HG03064 (cell line): ENCODE data around the gene TLN1.

Source experiments
- ATAC-seq: cut with Tn5 transposase; IDR thresholded peaks from one replicate; pipeline ENCODE4 v1.9.1; 2021; ENCODE audit warnings: low read depth; ENCODE audit not compliant: unreplicated experiment

TLN1 gene, protein sequence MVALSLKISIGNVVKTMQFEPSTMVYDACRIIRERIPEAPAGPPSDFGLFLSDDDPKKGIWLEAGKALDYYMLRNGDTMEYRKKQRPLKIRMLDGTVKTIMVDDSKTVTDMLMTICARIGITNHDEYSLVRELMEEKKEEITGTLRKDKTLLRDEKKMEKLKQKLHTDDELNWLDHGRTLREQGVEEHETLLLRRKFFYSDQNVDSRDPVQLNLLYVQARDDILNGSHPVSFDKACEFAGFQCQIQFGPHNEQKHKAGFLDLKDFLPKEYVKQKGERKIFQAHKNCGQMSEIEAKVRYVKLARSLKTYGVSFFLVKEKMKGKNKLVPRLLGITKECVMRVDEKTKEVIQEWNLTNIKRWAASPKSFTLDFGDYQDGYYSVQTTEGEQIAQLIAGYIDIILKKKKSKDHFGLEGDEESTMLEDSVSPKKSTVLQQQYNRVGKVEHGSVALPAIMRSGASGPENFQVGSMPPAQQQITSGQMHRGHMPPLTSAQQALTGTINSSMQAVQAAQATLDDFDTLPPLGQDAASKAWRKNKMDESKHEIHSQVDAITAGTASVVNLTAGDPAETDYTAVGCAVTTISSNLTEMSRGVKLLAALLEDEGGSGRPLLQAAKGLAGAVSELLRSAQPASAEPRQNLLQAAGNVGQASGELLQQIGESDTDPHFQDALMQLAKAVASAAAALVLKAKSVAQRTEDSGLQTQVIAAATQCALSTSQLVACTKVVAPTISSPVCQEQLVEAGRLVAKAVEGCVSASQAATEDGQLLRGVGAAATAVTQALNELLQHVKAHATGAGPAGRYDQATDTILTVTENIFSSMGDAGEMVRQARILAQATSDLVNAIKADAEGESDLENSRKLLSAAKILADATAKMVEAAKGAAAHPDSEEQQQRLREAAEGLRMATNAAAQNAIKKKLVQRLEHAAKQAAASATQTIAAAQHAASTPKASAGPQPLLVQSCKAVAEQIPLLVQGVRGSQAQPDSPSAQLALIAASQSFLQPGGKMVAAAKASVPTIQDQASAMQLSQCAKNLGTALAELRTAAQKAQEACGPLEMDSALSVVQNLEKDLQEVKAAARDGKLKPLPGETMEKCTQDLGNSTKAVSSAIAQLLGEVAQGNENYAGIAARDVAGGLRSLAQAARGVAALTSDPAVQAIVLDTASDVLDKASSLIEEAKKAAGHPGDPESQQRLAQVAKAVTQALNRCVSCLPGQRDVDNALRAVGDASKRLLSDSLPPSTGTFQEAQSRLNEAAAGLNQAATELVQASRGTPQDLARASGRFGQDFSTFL (N-terminal part only)

GRCh38 chr9:35732185-35732799 lies at the start of gene TLN1, which contains the start of gene CREB3:
Gene TLN1 (minus strand): TSS chr9:35732195. CDS start chr9:35725694, 6,501 bp downstream.
Gene CREB3 (plus strand): TSS chr9:35732666. CDS start chr9:35732773, 107 bp downstream.
- peak; percentile 82 for ATAC-seq

DNA sequence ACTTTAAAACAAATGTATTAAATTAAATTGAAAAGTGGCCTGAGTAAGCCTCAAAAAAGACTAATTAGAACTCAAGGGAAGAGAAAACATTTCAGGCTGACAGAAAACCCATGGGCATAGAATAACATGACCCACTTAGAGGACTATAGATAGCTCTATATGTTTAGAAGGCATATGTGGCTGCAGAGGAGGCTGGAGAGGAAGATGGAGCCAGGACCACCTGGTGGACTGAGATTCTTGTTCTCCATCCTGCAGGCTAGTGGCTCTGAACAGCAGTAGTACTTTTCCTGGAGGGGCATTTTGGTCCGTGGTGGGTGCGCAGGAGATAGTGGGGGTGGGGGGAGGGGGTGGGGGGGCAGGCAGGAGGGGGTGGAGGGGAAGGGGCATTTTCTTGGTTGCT lies 49.1 kb upstream of the TLN1 start:
- ATAC-seq, result no peak

- ATAC-seq, result no peak
Observed at GRCh38 chr9:35778496-35778895, 46.5 kb upstream of the TLN1 start.

- no peak for ATAC-seq
Observed at GRCh38 chr9:35776018-35776417, 44.0 kb upstream of the TLN1 start.

GRCh38 chr9:35774907-35775635 lies 43.1 kb upstream of the TLN1 start:
- no peak for ATAC-seq

DNA sequence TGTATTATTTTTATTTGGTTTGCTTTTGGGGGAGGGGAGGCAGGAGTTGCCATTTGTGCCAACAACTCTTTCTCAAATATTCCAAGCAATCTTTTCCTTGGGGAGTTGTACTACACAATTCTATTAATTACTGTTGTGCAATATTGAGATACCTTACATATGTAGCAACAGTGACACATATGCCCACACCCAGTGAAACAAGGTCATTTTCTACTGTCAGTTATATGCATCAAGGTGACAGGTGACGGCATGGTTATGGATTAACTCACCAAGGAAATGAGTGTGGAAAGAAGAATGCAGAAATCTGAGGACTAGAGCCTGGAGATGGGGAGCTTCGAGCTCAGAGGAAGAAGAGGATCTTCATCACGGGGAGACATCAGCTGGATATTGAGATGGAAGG lies 39.9 kb upstream of the TLN1 start:
- ATAC-seq, result no peak

- no peak for ATAC-seq
Observed at GRCh38 chr9:35771534-35771933, 39.5 kb upstream of the TLN1 start.

DNA sequence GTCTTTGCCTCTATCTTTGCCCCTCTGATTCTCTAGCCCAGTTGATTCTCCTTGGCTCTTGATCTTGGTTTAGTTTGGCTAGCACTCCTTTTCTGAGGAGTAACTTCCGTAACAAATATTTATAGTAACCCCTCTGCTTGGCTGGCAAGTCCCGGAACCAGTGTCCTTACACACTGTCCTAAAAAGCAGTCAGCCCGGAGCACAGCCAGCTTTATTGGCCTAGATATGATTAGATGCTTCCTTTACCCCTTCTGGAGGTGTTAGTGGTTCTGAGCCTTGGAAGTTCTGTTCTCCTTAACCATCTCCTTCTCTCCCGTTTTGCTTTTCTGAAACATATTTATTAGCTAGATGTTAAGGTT lies 39.1 kb upstream of the TLN1 start:
- ATAC-seq, result no peak

GRCh38 chr9:35769763-35770162 lies 37.8 kb upstream of the TLN1 start:
- no peak for ATAC-seq

- no peak for ATAC-seq
Observed at GRCh38 chr9:35767458-35767857, 35.5 kb upstream of the TLN1 start.

- ATAC-seq, result no peak
Observed at GRCh38 chr9:35766997-35767396, 35.0 kb upstream of the TLN1 start.

GRCh38 chr9:35763803-35764202 lies 31.8 kb upstream of the TLN1 start:
- no peak for ATAC-seq

DNA sequence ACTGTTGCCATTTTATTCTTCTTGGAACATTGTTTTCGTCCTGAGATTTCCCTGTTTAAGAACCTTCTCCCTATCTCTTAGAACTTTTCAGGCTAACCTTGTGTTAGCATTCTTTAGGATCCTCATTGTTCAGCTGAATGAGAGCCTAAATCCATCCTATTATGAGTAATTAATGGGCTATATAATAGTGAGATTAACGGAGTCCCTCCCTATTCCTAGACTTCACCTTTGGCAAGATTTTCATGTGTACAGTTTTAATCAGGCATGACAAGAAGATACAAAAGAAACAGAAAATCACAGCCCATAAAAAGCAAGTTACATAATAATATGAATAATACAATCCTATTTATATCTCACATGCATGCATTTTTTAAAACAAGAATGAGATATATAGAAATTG lies 31.2 kb upstream of the TLN1 start:
- ATAC-seq, result no peak

DNA sequence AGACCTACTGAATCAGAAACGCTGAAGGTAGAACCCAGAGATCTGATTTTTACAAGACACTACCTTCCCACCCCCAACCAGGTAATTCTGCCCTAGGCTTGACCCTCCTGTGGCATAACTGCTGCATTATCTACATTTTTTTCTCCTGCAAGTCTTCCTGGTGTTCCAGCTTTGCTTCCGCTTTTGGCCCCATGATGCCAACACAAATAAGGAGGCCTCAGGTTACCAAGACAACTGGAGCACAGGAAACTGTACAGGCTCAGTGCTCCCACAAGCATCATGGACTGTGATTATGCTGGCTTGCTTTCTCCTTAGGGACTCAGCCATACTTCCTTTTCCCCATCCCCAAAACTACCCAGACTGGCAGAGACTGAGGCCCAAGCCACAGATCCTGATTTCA lies 28.7 kb upstream of the TLN1 start:
- ATAC-seq, result no peak

DNA sequence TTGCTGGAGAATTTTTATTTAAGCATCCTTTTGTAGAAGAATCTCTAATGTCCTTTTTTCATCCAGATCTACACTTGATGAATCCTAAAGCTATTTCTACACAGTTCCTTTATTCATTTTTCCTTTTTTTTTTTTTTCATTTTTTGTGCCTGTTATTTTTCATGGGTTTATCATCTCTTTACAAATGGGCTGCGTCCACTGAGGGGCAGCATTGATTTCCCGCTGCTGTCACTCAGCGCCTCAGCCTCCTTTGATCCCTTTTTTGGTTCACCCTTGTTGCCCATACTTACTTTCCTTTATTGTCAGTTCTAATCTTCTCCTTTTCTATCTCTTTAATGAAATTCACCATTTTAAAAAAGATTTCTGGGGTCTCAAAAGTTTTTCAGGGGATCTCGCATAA lies 27.8 kb upstream of the TLN1 start:
- no peak for ATAC-seq

DNA sequence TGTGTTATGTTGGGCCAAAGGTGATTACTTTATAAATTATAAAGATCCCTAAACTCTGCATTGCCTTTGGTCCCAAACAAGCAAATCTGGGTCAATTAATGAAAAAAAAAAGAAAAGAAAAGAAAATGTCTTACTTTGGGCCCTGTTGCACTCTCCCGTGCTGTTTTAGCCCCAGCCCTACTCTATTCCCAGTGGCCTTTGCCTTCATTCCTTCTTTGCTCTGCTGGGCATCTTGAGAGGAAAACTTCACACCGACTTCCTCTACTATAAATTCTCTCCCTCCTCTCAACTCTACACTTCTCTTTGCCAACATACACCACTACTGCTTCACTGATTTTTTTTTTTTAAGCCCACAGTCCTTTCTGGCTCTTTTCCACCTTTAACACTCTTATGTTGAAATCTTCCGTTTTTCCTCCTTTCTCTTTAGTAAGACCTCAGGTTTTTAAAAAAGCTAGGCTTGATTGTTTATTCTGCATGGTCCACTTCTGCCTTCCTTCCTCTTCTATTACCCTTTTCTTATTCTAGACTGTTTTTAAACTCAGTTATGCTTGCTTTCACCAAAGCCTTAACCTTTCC lies 26.6 kb upstream of the TLN1 start:
- no peak for ATAC-seq

DNA sequence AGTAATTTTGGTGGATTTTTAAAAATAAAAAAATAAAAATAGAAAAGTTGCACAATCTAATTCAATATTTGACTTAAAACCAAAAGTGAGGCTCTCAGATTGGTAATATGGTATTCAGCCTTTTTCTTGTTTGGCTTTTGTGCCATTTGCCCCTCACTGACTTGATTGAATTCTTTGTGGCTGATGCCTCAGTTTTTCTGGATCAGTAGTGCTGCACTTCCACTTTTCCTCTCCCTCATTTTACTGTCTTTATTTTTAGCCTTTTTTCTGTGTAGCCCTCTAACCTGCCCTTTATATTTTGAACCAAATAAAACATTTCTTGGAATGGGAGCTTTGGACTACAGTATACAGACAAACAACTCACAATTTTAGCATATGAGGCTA lies 25.9 kb upstream of the TLN1 start:
- no peak for ATAC-seq

DNA sequence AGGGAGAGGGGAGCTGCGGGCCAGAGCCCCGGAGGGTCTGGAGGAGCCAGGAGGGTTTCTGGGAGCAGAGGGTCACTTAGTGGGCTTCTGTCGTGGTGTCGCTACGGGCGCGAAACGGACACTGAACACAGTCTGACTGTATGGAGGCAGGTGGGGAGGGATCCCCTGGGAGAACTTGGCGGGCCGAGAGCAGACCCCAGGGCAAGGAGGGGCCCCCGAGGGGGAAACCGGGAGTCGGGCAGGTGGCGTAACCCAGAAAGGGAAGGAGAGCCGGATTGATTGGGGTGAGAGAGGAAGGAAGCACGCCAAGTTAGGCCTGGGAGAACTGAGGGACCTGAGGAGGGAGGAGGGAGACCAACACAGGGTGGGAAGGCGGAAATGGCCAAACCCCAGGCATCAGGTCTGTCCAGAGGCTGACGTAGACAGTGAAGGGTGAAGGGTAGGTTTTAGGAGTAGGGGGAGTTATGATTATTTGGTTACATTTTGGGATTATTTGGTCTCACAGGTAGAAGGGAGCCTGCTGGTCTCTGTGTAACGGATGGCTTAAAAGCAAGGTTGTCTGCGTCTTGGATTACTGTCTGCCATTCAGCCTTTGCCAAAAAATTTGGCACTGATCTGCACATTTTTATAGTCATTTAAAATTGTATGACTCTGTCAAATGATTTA lies 25.4 kb upstream of the TLN1 start:
- peak; percentile 47 for ATAC-seq
